ENCODE results near the gene MARK2.

Gene MARK2

GRCh38 chr11:63829823-63830489 lies 9.0 kb upstream of the MARK2 start:
- peak; percentile 59 for DNase-seq (ENCODE audit: low read depth, low spot score)

GRCh38 chr11:63831326-63831725 lies 7.6 kb upstream of the MARK2 start:
- no peak for DNase-seq (ENCODE audit: low read depth, low spot score)

GRCh38 chr11:63832336-63832735 lies 6.6 kb upstream of the MARK2 start:
- no peak for DNase-seq (ENCODE audit: low read depth, low spot score)

GRCh38 chr11:63833048-63833447 lies 5.9 kb upstream of the MARK2 start:
- DNase-seq (ENCODE audit: low read depth, low spot score), result no peak

GRCh38 chr11:63834535-63835157 lies 4.3 kb upstream of the MARK2 start:
- no peak for DNase-seq (ENCODE audit: low read depth, low spot score)

- no peak for DNase-seq (ENCODE audit: low read depth, low spot score)
These were observed 3.8 kb upstream of the MARK2 start for GRCh38 chr11:63835158-63835545.

- DNase-seq (ENCODE audit: low read depth, low spot score), result peak; percentile 88
These were observed 1.8 kb upstream of the MARK2 start for GRCh38 chr11:63837027-63837688.

GRCh38 chr11:63837739-63838138 lies 1.2 kb upstream of the MARK2 start:
- DNase-seq (ENCODE audit: low read depth, low spot score), result no peak

- no peak for DNase-seq (ENCODE audit: low read depth, low spot score)
These were observed 696 bp upstream of the MARK2 start for GRCh38 chr11:63838150-63838677.

GRCh38 chr11:63839508-63840355 lies 822 bp downstream of the MARK2 start:
- peak; percentile 46 for DNase-seq (ENCODE audit: low read depth, low spot score)

- DNase-seq (ENCODE audit: low read depth, low spot score), result no peak
These were observed 1.6 kb downstream of the MARK2 start for GRCh38 chr11:63840356-63841060.

- DNase-seq (ENCODE audit: low read depth, low spot score), result peak; percentile 86
These were observed 2.6 kb downstream of the MARK2 start for GRCh38 chr11:63841554-63841953.

- no peak for DNase-seq (ENCODE audit: low read depth, low spot score)
These were observed 4.1 kb downstream of the MARK2 start for GRCh38 chr11:63843041-63843440.

- no peak for DNase-seq (ENCODE audit: low read depth, low spot score)
These were observed 5.9 kb downstream of the MARK2 start for GRCh38 chr11:63844836-63845235.

GRCh38 chr11:63845303-63845702 lies 6.4 kb downstream of the MARK2 start:
- DNase-seq (ENCODE audit: low read depth, low spot score), result no peak

GRCh38 chr11:63845911-63846310 lies 7.0 kb downstream of the MARK2 start:
- DNase-seq (ENCODE audit: low read depth, low spot score), result no peak

- no peak for DNase-seq (ENCODE audit: low read depth, low spot score)
These were observed 8.0 kb downstream of the MARK2 start for GRCh38 chr11:63846897-63847296.

- peak; percentile 87 for DNase-seq (ENCODE audit: low read depth, low spot score)
These were observed 8.5 kb downstream of the MARK2 start for GRCh38 chr11:63847363-63847762.

- DNase-seq (ENCODE audit: low read depth, low spot score), result no peak
These were observed 10.8 kb downstream of the MARK2 start for GRCh38 chr11:63849691-63850090.

GRCh38 chr11:63850920-63851319 lies 12.0 kb downstream of the MARK2 start:
- no peak for DNase-seq (ENCODE audit: low read depth, low spot score)

- DNase-seq (ENCODE audit: low read depth, low spot score), result no peak
These were observed 12.5 kb downstream of the MARK2 start for GRCh38 chr11:63851364-63851763.
